Brain pericyte (primary cell): ENCODE data around the gene COG8.
A peak's percentile ranks its signal among the peaks of the same experiment; 100 is the strongest.

ENCODE experiments used
- DNase-seq: peaks from one replicate; pipeline ENCODE4 v3.0.0-alpha.2; 2012; ENCODE audit warnings: low read depth, low spot score

The COG8 gene

GRCh38 chr16:69345923-69346322 is 6.6 kb upstream of the COG8 start:
- DNase-seq: no peak

- no peak for DNase-seq
Measured at GRCh38 chr16:69344171-69344570, 4.8 kb upstream of the COG8 start.

- no peak for DNase-seq
Measured at GRCh38 chr16:69340095-69340644, 806 bp upstream of the COG8 start.

- DNase-seq: no peak
Measured at GRCh38 chr16:69338557-69339288, 641 bp downstream of the COG8 start.

GRCh38 chr16:69334696-69335095 is 4.7 kb downstream of the COG8 start:
- no peak for DNase-seq

- peak; percentile 51 for DNase-seq
Measured at GRCh38 chr16:69330286-69331109, 8.9 kb downstream of the COG8 start, which contains the start of gene PDF. Gene PDF, minus strand, starts transcription at chr16:69330588. Its CDS starts 18 bp downstream, at chr16:69330570.

GRCh38 chr16:69329369-69330285 is 9.7 kb downstream of the COG8 start:
- no peak for DNase-seq

GRCh38 chr16:69328854-69329316 is 10.5 kb downstream of the COG8 start:
- DNase-seq: peak; percentile 81

- no peak for DNase-seq
Measured at GRCh38 chr16:69327585-69328310, 11.6 kb downstream of the COG8 start.

- no peak for DNase-seq
Measured at GRCh38 chr16:69326172-69326873, 13.0 kb downstream of the COG8 start.

- no peak for DNase-seq
Measured at GRCh38 chr16:69325784-69326171, 13.6 kb downstream of the COG8 start.

- DNase-seq: no peak
Measured at GRCh38 chr16:69324585-69325253, 14.6 kb downstream of the COG8 start.

GRCh38 chr16:69324013-69324531 is 15.3 kb downstream of the COG8 start:
- no peak for DNase-seq

GRCh38 chr16:69323415-69323814 is 15.9 kb downstream of the COG8 start:
- no peak for DNase-seq

GRCh38 chr16:69322343-69322742 is 17.0 kb downstream of the COG8 start:
- DNase-seq: no peak

- DNase-seq: no peak
Measured at GRCh38 chr16:69321080-69321479, 18.3 kb downstream of the COG8 start.

- DNase-seq: no peak
Measured at GRCh38 chr16:69320740-69321073, 18.7 kb downstream of the COG8 start.

- DNase-seq: no peak
Measured at GRCh38 chr16:69319826-69320739, 19.3 kb downstream of the COG8 start.
